Measurements from ENCODE around the gene PTCSC3.

DNA sequence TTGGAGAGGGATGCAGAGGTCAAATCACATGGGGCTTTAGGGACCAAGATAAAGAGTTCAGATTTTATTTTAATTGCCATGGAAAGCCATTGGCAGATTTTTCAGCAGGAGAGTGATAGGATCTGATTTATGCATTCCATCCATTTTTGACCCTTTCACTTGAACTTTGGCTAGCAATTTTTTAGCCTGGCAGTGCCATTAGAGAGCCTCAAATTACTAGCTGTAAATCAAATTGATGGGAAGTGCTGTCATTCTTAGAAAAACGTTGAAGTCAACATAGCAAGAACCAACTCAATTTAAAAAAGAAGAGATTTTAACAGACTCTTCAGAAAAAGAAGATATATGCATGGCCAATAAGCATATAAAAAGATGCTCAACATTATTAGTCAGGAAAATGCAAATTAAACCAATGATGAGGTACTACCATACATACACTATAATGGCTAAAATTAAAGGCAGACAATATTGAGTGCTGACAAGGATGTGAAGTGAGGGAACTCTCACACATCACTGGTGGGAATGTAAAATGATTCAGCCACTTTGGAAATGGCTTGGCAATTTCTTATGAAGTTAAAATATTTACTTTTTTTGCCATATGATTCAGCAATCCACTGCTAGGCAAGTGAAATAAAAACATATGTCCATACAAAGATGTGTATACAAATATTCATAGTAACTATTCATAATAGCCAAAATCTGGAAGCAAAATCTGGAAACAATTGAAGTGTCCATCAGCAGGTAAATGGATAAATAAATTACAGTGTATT, 89.7 kb downstream of the PTCSC3 start:
- TF ChIP-seq EP300 (IDR thresholded peaks at IDR 0.05) (no peak), CTCF (IDR thresholded peaks at IDR 0.05) (no peak), POLR2A (IDR thresholded peaks at IDR 0.05) (no peak), POLR2AphosphoS5 (IDR thresholded peaks at IDR 0.05) (no peak)
